Measurements from ENCODE around the gene EIF2D.

DNA sequence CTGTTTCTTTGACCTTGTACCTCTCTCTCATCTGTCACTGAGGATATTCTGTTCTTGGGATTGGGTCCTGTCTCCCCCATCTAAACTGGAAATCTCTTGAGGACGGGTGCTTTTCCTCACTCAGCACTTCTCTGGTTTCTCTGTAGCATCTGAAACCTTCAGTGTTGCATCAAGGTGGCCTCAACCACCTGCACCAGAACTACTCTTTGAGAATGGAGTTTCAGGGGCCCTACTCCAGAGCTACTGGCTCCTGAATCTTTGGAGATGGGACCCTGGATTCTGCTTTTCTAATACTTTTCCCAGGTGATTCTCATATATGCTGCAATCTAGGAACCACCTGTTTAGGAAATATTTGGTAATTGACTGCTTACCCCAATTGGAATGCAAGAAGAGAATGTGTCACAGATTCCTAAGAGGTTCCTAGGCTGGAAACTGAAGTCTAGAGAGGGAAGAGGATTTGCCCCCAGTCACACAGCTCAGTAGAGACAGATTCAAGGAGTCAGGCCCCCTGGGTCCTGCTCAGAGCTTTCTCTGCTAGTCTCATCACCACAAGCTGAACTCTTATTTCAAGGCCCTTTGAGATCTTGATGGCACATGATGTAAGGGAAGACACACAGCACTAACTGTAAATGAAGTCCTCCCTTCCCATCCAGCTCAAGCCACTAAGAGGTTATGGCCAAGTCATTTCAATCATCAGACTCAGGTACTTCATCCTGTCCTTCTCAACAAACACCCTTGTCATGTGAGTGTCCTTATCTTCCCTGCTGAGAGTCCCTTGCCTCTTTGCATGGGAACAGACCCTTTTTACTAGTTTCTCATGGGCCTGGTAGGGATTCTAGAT lies 48.7 kb downstream of the EIF2D start:
- TF ChIP-seq POLR2AphosphoS5 (IDR thresholded peaks at IDR 0.05; ENCODE audit: low read depth, low read length): no peak
- TF ChIP-seq POLR2A (IDR thresholded peaks at IDR 0.05; ENCODE audit: low read depth, low read length): no peak
